ENCODE measurements around the gene ENPP7.
A peak's percentile ranks its signal among the peaks of the same experiment; 100 is the strongest.

Gene ENPP7

DNA sequence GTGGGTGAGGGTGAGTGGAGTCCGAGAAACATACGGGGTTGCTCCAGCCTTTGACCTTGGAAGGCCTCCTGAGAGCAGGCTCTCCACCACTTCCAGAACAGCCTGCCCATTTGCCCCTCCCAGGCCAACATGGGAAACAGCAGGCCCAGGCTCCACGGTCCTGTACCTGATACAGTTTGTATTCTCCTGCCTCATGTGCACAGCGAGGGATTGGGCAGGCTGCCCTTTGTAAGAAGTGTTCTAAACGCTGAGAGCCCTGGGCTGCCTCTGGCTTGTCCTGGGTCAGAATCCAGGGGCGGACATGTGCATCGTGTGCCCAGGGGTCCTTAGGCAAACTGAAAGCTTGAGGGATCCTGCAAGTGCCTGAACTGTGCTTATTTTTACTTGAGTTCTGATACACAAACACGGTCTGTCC is 43.8 kb downstream of the ENPP7 start:
- no peak overlapping the region for H2AFZ ChIP-seq (ENCODE audit: low read length, unreplicated experiment)
- no peaks in the 10 kb centered on the region for H3K36me3 ChIP-seq (ENCODE audit: insufficient read depth, low read length)
- no peaks in the 10 kb centered on the region for H3K79me2 ChIP-seq (ENCODE audit: control insufficient read depth, insufficient read depth, low read length, unreplicated experiment)
- no peak overlapping the region for H3K4me3 ChIP-seq (ENCODE audit: low read depth, low read length)
- H3K4me1 ChIP-seq (ENCODE audit: control insufficient read depth, insufficient read depth, low read length, unreplicated experiment), result no peaks in the 10 kb centered on the region
- H3K27me3 ChIP-seq (ENCODE audit: insufficient read depth, low read length), result peaks cover 59% of the 10 kb centered on the region
- H3K27ac ChIP-seq (ENCODE audit: low read depth, low read length), result no peak overlapping the region

DNA sequence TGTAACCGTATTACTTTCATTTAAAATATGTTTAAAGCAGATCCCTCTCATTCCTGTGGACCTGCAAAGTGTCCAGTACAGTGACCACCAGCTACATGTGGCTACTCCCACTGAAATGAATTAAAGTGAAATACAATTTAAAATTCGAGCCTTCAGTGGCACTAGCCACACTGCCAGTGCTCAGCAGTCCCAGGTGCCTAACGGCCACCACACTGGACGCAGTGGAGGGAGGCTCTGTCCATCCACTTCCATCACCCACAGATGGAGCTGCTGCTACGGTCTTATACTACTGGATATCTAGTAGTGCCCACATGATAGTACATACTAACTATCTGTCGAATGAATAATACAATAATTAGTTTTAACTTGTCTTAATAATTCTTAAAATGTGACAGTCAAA is 44.9 kb downstream of the ENPP7 start:
- no peaks in the 10 kb centered on the region for H3K79me2 ChIP-seq (ENCODE audit: control insufficient read depth, insufficient read depth, low read length, unreplicated experiment)
- H3K36me3 ChIP-seq (ENCODE audit: insufficient read depth, low read length), result no peaks in the 10 kb centered on the region
- H2AFZ ChIP-seq (ENCODE audit: low read length, unreplicated experiment), result no peak overlapping the region
- H3K4me1 ChIP-seq (ENCODE audit: control insufficient read depth, insufficient read depth, low read length, unreplicated experiment), result no peaks in the 10 kb centered on the region
- H3K27ac ChIP-seq (ENCODE audit: low read depth, low read length), result no peak overlapping the region
- H3K27me3 ChIP-seq (ENCODE audit: insufficient read depth, low read length), result peaks cover 59% of the 10 kb centered on the region
- no peak overlapping the region for H3K4me3 ChIP-seq (ENCODE audit: low read depth, low read length)

DNA sequence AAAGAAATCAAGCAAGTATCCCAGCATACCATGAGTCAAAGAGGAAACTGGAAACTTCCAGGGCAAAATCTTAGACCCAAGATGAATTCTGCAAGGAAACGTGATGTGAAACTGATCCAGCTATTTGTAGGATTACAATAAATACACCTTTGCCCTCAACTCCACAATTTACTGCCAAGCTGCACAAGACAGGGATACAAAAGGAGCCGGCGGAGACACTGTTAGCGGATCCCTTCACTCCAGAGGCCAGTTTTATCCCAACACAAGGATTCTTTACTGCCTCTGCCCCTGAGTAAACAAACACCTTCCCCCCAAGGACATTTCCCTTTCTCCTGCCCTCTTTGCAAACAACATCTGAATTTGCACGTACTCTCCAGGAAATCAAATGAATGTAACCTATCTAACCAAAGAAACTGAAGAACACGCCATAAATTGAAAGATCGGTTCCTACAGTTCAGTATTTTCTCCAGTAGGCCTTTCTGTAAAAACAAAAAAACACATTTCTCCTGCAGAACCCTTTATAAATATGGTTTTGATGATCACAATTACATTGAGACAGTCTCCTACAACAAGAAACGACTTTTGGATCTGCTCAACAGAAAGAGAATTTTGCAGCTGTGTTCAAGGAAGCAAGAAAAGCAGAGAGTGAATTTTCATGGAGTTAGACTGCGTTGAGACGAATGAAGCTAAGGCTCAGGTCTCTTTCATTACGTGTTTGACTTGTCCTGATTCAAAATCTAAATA is 45.8 kb downstream of the ENPP7 start:
- Histone ChIP-seq H3K4me3 (ENCODE audit: low read depth, low read length) (no peak overlapping the region), H3K27me3 (ENCODE audit: insufficient read depth, low read length) (peaks cover 59% of the 10 kb centered on the region), H3K4me1 (ENCODE audit: control insufficient read depth, insufficient read depth, low read length, unreplicated experiment) (no peaks in the 10 kb centered on the region), H3K79me2 (ENCODE audit: control insufficient read depth, insufficient read depth, low read length, unreplicated experiment) (no peaks in the 10 kb centered on the region), H2AFZ (ENCODE audit: low read length, unreplicated experiment) (no peak overlapping the region), H3K36me3 (ENCODE audit: insufficient read depth, low read length) (no peaks in the 10 kb centered on the region), H3K27ac (ENCODE audit: low read depth, low read length) (no peak overlapping the region)

DNA sequence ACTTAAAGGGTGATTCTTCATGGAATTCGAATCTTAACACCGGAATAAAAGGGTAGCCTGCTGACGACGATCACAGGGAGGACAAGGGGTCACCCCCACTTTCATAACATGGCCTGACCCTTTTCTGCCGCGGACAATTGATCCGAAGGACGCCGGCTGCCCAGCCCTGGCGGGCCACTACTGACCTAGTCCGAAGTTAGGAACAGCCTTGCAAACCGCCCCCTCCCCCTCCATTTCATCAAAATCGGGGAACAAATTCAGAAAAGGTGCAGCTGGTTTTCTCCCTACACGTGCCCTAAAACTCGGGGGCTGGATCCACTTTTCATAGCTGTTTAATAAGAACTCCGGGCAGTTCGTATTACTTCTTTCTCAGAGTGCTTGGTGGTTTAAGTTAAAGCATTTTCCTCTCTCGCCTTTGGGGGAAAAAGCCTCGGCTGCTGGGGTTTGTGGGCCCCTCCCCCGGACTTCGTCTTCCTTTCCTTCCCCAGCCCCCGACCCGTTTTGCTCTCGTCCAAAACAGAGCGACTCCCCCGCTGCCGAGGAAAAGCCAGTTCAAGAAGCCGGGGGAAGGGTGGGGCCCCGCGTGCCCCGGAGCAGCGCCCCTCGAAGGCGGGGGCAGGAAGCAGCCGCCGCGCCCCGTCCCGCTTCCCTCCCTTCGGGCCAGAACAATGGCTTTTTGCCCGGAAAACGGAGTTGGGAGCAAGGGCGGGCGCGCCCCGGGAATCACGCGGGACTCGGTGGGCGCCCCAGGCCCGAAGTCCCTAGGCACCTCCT is 46.6 kb downstream of the ENPP7 start:
- Histone ChIP-seq H2AFZ (ENCODE audit: low read length, unreplicated experiment) (no peak overlapping the region), H3K27ac (ENCODE audit: low read depth, low read length) (no peak overlapping the region), H3K36me3 (ENCODE audit: insufficient read depth, low read length) (no peaks in the 10 kb centered on the region), H3K4me1 (ENCODE audit: control insufficient read depth, insufficient read depth, low read length, unreplicated experiment) (no peaks in the 10 kb centered on the region), H3K27me3 (ENCODE audit: insufficient read depth, low read length) (peaks cover 55% of the 10 kb centered on the region), H3K79me2 (ENCODE audit: control insufficient read depth, insufficient read depth, low read length, unreplicated experiment) (no peaks in the 10 kb centered on the region), H3K4me3 (ENCODE audit: low read depth, low read length) (peak overlapping the region; percentile 75)

DNA sequence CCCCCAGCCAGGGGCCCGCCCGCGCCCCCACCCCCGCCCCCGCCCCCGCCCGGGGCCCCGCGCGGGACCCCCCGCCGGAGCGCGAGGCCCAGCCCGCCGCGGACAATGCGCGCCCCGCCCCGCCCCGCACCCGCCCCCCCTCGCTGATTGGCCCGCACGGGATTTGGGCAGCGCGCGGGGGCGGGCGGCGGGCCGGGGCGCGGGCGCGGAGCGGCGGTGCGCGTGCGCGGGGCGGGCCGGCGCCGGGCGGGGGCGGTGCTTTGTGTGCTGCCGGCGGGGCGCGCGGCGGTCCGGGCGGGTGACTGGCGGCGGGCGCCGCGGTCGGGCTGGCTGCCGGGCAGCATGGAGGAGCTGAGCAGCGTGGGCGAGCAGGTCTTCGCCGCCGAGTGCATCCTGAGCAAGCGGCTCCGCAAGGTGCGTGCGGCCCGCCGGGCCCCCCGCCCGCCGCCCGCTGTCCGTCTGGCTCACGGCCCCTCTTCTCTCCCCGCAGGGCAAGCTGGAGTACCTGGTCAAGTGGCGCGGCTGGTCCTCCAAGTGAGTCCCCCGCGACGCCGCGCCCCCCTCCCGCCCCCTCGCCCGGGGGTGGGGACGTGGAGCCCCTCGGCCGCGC is 47.3 kb downstream of the ENPP7 start, which contains the start of gene CBX2:
Gene CBX2, plus strand, starts transcription at position 255 of the 610 bp plus-strand sequence. Its CDS starts 88 bp downstream, at position 343.
- no peaks in the 10 kb centered on the region for H3K4me1 ChIP-seq (ENCODE audit: control insufficient read depth, insufficient read depth, low read length, unreplicated experiment)
- H3K27ac ChIP-seq (ENCODE audit: low read depth, low read length), result no peak within 1 kb of the TSS
- no peaks in the 10 kb centered on the region for H3K36me3 ChIP-seq (ENCODE audit: insufficient read depth, low read length)
- H3K4me3 ChIP-seq (ENCODE audit: low read depth, low read length), result peak within 1 kb of the TSS; percentile 80
- peak within 1 kb of the TSS; percentile 76 for H2AFZ ChIP-seq (ENCODE audit: low read length, unreplicated experiment)
- H3K27me3 ChIP-seq (ENCODE audit: insufficient read depth, low read length), result peaks cover 50% of the 10 kb centered on the region
- H3K79me2 ChIP-seq (ENCODE audit: control insufficient read depth, insufficient read depth, low read length, unreplicated experiment), result no peaks in the 10 kb centered on the region

DNA sequence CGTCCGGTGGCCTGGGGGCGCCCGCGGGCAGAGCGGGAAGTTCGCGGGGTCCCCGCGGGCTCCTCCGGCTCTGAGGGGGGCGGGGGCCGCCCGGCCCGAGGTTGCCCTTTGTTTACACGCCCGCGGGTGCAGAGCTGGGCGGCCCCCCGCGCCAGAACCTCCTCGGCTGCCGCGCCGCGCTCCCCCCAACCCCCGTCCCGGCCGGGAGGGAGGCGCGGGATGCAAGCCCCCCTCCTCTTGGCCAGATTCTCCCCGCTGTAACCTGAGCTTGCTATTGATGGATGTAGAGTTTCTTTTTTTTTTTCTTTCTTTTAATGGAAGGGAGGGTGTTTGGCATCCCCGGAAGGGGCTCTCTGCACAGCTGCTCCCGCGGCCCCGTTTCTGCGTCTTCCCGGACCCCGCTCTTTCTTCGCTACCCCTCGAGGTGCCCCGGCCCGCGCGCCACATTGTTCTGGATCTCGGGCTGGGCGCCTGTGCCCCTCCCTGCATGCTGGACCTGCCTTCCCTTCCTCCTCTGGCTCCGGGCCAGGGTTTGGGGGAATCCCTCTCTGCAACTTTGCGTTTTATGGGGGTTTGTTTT is 47.9 kb downstream of the ENPP7 start:
- peaks cover 45% of the 10 kb centered on the region for H3K27me3 ChIP-seq (ENCODE audit: insufficient read depth, low read length)
- no peak overlapping the region for H3K27ac ChIP-seq (ENCODE audit: low read depth, low read length)
- no peaks in the 10 kb centered on the region for H3K79me2 ChIP-seq (ENCODE audit: control insufficient read depth, insufficient read depth, low read length, unreplicated experiment)
- no peaks in the 10 kb centered on the region for H3K4me1 ChIP-seq (ENCODE audit: control insufficient read depth, insufficient read depth, low read length, unreplicated experiment)
- H3K36me3 ChIP-seq (ENCODE audit: insufficient read depth, low read length), result no peaks in the 10 kb centered on the region
- peak overlapping the region; percentile 76 for H2AFZ ChIP-seq (ENCODE audit: low read length, unreplicated experiment)
- H3K4me3 ChIP-seq (ENCODE audit: low read depth, low read length), result peak overlapping the region; percentile 80

DNA sequence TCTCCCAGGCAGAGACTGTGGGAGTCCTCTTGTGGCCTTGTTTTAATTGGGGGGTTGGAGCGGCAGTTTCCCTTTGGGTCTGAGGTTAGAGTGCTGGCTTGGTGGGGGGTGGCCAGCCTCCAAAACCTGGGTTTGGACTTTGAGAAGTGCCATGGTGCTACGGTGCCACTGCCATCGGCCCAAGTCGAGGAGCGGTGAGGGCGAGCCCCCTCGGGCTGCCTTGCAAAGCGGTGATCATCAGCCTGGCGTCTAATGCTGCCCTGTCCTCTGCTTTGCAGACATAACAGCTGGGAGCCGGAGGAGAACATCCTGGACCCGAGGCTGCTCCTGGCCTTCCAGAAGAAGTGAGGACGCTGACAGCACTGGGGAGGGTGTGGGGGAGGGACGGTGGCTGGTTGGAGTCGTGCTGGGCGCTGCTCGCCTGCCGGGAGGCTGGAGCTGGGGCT is 48.4 kb downstream of the ENPP7 start:
- H3K4me1 ChIP-seq (ENCODE audit: control insufficient read depth, insufficient read depth, low read length, unreplicated experiment), result no peaks in the 10 kb centered on the region
- no peak overlapping the region for H3K27ac ChIP-seq (ENCODE audit: low read depth, low read length)
- no peak overlapping the region for H2AFZ ChIP-seq (ENCODE audit: low read length, unreplicated experiment)
- no peaks in the 10 kb centered on the region for H3K36me3 ChIP-seq (ENCODE audit: insufficient read depth, low read length)
- H3K27me3 ChIP-seq (ENCODE audit: insufficient read depth, low read length), result peaks cover 40% of the 10 kb centered on the region
- H3K79me2 ChIP-seq (ENCODE audit: control insufficient read depth, insufficient read depth, low read length, unreplicated experiment), result no peaks in the 10 kb centered on the region
- peak overlapping the region; percentile 80 for H3K4me3 ChIP-seq (ENCODE audit: low read depth, low read length)

DNA sequence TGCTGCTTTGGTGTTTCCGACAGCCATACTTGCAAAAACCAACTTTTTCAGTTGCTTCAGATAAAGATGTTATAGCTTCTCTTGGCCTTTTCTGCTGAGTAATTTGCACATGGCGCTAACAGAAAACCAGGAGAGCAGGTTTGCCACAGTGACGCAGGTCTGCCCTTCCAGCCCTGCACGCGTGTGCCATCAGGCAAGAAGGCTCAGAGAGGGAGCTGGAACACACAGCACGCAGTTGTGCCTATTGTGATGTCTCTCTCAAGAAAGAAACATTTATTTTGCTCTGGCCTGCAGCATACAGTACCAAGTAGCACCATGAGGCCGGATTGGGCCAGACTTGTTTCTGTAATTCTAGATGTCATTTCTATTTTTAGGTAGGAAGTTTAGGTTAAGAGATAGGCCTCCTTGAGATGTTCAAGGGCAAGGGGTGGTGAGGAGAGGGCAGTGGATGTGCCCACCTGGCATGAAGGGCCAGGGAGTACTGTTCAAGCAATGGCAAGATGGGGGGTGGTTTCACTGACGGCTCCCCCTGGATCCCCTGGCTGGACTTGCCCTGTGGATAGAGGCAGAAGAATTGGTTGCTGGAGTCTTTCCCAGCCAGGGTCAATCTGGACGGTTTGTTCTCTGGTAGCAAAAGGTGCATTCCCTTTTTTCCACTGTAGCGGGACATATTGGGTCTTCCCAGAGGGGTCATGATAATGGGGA is 49.1 kb downstream of the ENPP7 start:
- H3K4me1 ChIP-seq (ENCODE audit: control insufficient read depth, insufficient read depth, low read length, unreplicated experiment), result no peaks in the 10 kb centered on the region
- H3K27me3 ChIP-seq (ENCODE audit: insufficient read depth, low read length), result peaks cover 33% of the 10 kb centered on the region
- H3K79me2 ChIP-seq (ENCODE audit: control insufficient read depth, insufficient read depth, low read length, unreplicated experiment), result no peaks in the 10 kb centered on the region
- H2AFZ ChIP-seq (ENCODE audit: low read length, unreplicated experiment), result no peak overlapping the region
- H3K27ac ChIP-seq (ENCODE audit: low read depth, low read length), result no peak overlapping the region
- H3K36me3 ChIP-seq (ENCODE audit: insufficient read depth, low read length), result no peaks in the 10 kb centered on the region
- H3K4me3 ChIP-seq (ENCODE audit: low read depth, low read length), result no peak overlapping the region

DNA sequence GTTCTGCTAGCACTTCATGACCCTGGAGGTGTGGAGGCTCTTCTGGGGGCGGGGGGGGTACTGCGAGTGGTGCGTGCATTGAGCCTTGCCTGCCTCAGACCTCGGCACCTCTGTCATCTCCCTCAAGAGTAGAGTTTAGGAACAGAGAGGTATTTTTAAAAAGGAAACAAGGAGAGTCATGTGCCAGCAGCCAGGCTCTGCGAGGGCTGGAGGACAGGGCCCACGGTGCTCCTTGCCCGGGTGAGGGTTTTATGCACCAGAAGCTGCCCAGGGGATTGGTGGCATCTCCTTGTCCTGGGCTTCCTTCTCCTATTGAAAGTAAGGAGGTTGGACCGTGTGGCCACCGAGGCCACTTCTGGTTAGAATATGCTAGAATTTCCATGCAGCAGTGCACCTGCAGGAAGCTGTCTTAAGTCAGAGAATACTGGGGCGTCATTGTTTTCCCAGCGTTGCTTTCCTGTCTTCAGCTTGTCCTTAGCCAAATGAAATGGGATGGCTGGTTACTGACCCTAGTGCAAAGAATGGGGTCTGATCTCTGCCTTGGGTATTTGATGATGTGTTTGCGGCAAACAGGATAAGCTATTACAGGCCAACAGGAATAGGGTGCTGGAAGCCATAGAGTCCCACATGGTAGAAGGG is 50.4 kb downstream of the ENPP7 start:
- no peak overlapping the region for H3K4me3 ChIP-seq (ENCODE audit: low read depth, low read length)
- H3K79me2 ChIP-seq (ENCODE audit: control insufficient read depth, insufficient read depth, low read length, unreplicated experiment), result no peaks in the 10 kb centered on the region
- no peaks in the 10 kb centered on the region for H3K36me3 ChIP-seq (ENCODE audit: insufficient read depth, low read length)

More for the DNA sequence above, 50.4 kb downstream of the ENPP7 start:
- Histone ChIP-seq H2AFZ (ENCODE audit: low read length, unreplicated experiment) (no peak overlapping the region), H3K4me1 (ENCODE audit: control insufficient read depth, insufficient read depth, low read length, unreplicated experiment) (no peaks in the 10 kb centered on the region), H3K27me3 (ENCODE audit: insufficient read depth, low read length) (peaks cover 20% of the 10 kb centered on the region), H3K27ac (ENCODE audit: low read depth, low read length) (no peak overlapping the region)

All from ACC112 (cell line).